ENCODE data around the gene HOXC9. TPM values are rescaled to one million over a fixed set of nuclear protein-coding genes. Genes with fewer than 3 reads are reported as not detected.
A peak's percentile ranks its signal among the peaks of the same experiment; 100 is the strongest.

Gene HOXC9
- total and polyA plus RNA-seq, 2 of the 8 experiments (the other 6 are each of a cell fraction or from before 2014, with no cell fraction given): not detected

GRCh38 chr12:53975479-53976152 is 24.3 kb upstream of the HOXC9 start:
- DNase-seq (ENCODE audit: low read depth in 1 of 2, low spot score in 2 of 2) (no peak), FAIRE-seq (no peak)
- Histone ChIP-seq H3K4me2 (ENCODE audit: insufficient read depth in 1 of 2, low read depth in 2 of 2, low read length in 2 of 2) (peak overlapping the region in 1 of 2 experiments; percentile 29; a peak in 1 of 4 replicates), H2BK12ac (ENCODE audit: low read depth, low read length) (0 out of 2 replicates have a peak overlapping the region, but pooled peaks have one; percentile 27), H3K9ac (replicated peaks in 1 of 4; ENCODE audit: extremely low read depth in 1 of 4, low read depth in 3 of 4, low read length in 3 of 4) (no peak overlapping the region), H3K27ac (ENCODE audit: low read depth, low read length) (no peak overlapping the region), H3K9me3 (ENCODE audit: insufficient read depth in 2 of 2, low read depth in 1 of 2, low read length in 1 of 2) (0 out of 4 replicates have a peak, but pooled peaks cover 0 to 2% of the 10 kb centered on the region in 2 experiments), H2BK15ac (ENCODE audit: low read length) (no peak overlapping the region), H2AK5ac (ENCODE audit: low read depth, low read length) (no peak overlapping the region), H3K4ac (replicated peaks; ENCODE audit: insufficient read length, low read depth, low read length) (no peak overlapping the region), H3K4me3 (ENCODE audit: extremely low read depth in 1 of 4, insufficient read depth in 2 of 4, low read depth in 3 of 4, low read length in 4 of 4) (peak overlapping the region in 1 of 4 experiments; percentile 6; a peak in 1 of 8 replicates), H3K79me1 (ENCODE audit: low read depth, low read length) (no peaks in the 10 kb centered on the region), H3K79me2 (ENCODE audit: control insufficient read depth in 1 of 2, insufficient read depth in 2 of 2, low read length in 2 of 2) (no peaks in the 10 kb centered on the region), H3K14ac (ENCODE audit: insufficient read length) (no peak overlapping the region), H4K91ac (replicated peaks; ENCODE audit: insufficient read length, low read length) (no peak overlapping the region), H3K4me1 (replicated peaks in 1 of 4; ENCODE audit: control insufficient read depth in 3 of 4, insufficient read depth in 4 of 4, low read length in 3 of 4) (peaks cover 0 to 10% (median 4%) of the 10 kb centered on the region in 4 experiments; a peak in 6 of 7 replicates), H3K56ac (replicated peaks; ENCODE audit: insufficient read length, low read depth, low read length) (no peak overlapping the region), H2BK20ac (ENCODE audit: low read length) (no peak overlapping the region), H2BK120ac (replicated peaks; ENCODE audit: low read depth, low read length) (no peak overlapping the region), H3K23me2 (ENCODE audit: low read depth, low read length) (peaks cover 1% of the 10 kb centered on the region; the same call in 1 of the 2 replicates), H3K18ac (ENCODE audit: extremely low read depth, low read length) (no peak overlapping the region), H4K20me1 (replicated peaks in 1 of 2; ENCODE audit: control insufficient read depth in 1 of 2, insufficient read depth in 2 of 2, low read length in 2 of 2) (peaks cover 22 to 29% of the 10 kb centered on the region in 2 experiments), H2BK5ac (ENCODE audit: low read depth, low read length) (no peak overlapping the region), H4K5ac (ENCODE audit: insufficient read length, low read depth, low read length) (no peak overlapping the region), H2AFZ (ENCODE audit: low read length) (no peak overlapping the region), H3K36me3 (ENCODE audit: control insufficient read depth in 2 of 4, insufficient read depth in 4 of 4, low read length in 3 of 4) (peaks cover 0 to 3% (median 0%) of the 10 kb centered on the region in 4 experiments; a peak in 1 of 8 replicates), H4K8ac (ENCODE audit: extremely low read depth, insufficient read depth, low read length) (no peak overlapping the region), H3K27me3 (replicated peaks in 1 of 4; ENCODE audit: control insufficient read depth in 3 of 4, extremely low read depth in 1 of 4, insufficient read depth in 3 of 4, low read length in 3 of 4) (peaks cover 96 to 100% (median 99%) of the 10 kb centered on the region in 4 experiments), H3K23ac (ENCODE audit: insufficient read length) (no peak overlapping the region)
- POLR2A ChIA-PET (ENCODE audit: partially characterized antibody): interaction anchor here (0.8 kb wide), 1 partner anchor 13 kb away, joined by 3 read pairs; no protein-coding TSS in a partner anchor
- 8% methylated on average over 30 of the region's 31 CpGs; no CpG with 5 or more reads in 1 of the 2 experiments for WGBS, 2 experiments (ENCODE audit: extremely low coverage in 1 of 2, insufficient coverage in 1 of 2, insufficient read length in 1 of 2, insufficient replicate concordance in 2 of 2, low coverage in 1 of 2, low lambda C conversion rate in 2 of 2, missing lambda C conversion rate in 1 of 2)
- CTCF ChIA-PET (ENCODE audit: partially characterized antibody): interaction anchor here (0.7 to 1.9 kb wide), 6 partner anchors 9 to 33 kb away, joined by 3 to 7 read pairs (median 4); partner anchors contain the start of genes HOXC10 and HOXC8
- TF ChIP-seq YY1 (IDR thresholded peaks at IDR 0.05; ENCODE audit: low read depth, low read length): no peak
- no peak for TF ChIP-seq POU5F1 (IDR thresholded peaks at IDR 0.05; ENCODE audit: low read depth, low read length)
- no peak for TF ChIP-seq TAF7 (optimal IDR thresholded peaks at IDR 0.05; ENCODE audit: borderline replicate concordance, low read depth, low read length)
- no peak for TF ChIP-seq SIN3A (conservative IDR thresholded peaks at IDR 0.05 in 1 of 2, IDR thresholded peaks at IDR 0.05 in 1 of 2; ENCODE audit: low read depth in 1 of 2, low read length in 2 of 2)
- TF ChIP-seq CEBPB (IDR thresholded peaks at IDR 0.05; ENCODE audit: low read depth, low read length): no peak
- 0 out of 2 replicates have a peak, but pooled peaks have one; percentile 67 for TF ChIP-seq CBX8 (IDR thresholded peaks at IDR 0.05; ENCODE audit: borderline replicate concordance, low read depth, low read length)
- no peak for TF ChIP-seq PHF8 (conservative IDR thresholded peaks at IDR 0.05; ENCODE audit: low read depth, low read length)
- no peak for TF ChIP-seq NANOG (IDR thresholded peaks at IDR 0.05; ENCODE audit: insufficient read depth, low read depth, low read length, poor library complexity, severe bottlenecking)
- peak; percentile 91 for TF ChIP-seq CTBP2 (IDR thresholded peaks at IDR 0.05; ENCODE audit: borderline replicate concordance, insufficient read depth, insufficient read length, low read length)
- TF ChIP-seq, protein P1, sequence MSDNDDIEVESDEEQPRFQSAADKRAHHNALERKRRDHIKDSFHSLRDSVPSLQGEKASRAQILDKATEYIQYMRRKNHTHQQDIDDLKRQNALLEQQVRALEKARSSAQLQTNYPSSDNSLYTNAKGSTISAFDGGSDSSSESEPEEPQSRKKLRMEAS (IDR thresholded peaks at IDR 0.05): peak; percentile 9; the same call in 1 of the 2 replicates
